HFF-Myc (cell line): ENCODE measurements around the gene CYSTM1.
"Not testable (repeated sequence)": the region's sequence is repeated elsewhere in the genome, so short reads cannot be mapped to it uniquely, and the experiment has no call there.

ENCODE experiments used
- DNase-seq: peaks from one replicate; pipeline ENCODE4 v3.0.0-alpha.2; 2011; ENCODE audit warnings: low read depth; ENCODE audit errors: extremely low read depth
- H3K4me3 ChIP-seq: replicated peaks from 2 replicates; pipeline ENCODE4 v1.5.1; 2011; ENCODE audit warnings: low read depth, mild to moderate bottlenecking, control low read depth, low read length
- CTCF ChIP-seq: IDR thresholded peaks from 2 replicates; pipeline ENCODE4 v1.5.1; 2012; ENCODE audit warnings: mild to moderate bottlenecking, low read depth, low read length, control low read depth; ENCODE audit errors: missing control alignments

CYSTM1 gene

GRCh38 chr5:140150201-140150600, 24.8 kb upstream of the CYSTM1 start:
- no peak for TF ChIP-seq CTCF
- no peak for DNase-seq

GRCh38 chr5:140151144-140152021, 23.6 kb upstream of the CYSTM1 start:
- TF ChIP-seq CTCF = no peak
- no peak for DNase-seq
- H3K4me3 ChIP-seq = no peak overlapping the region

More at GRCh38 chr5:140150201-140150600, 24.8 kb upstream of the CYSTM1 start:
- no peak overlapping the region for H3K4me3 ChIP-seq

GRCh38 chr5:140152022-140152999, 22.7 kb upstream of the CYSTM1 start:
- DNase-seq = no peak
- TF ChIP-seq CTCF = no peak

GRCh38 chr5:140153255-140153654, 21.7 kb upstream of the CYSTM1 start:
- no peak overlapping the region for H3K4me3 ChIP-seq
- no peak for TF ChIP-seq CTCF
- DNase-seq = no peak

More at GRCh38 chr5:140152022-140152999, 22.7 kb upstream of the CYSTM1 start:
- H3K4me3 ChIP-seq = no peak overlapping the region

- H3K4me3 ChIP-seq = no peak overlapping the region
- DNase-seq = no peak
- no peak for TF ChIP-seq CTCF
Measured at GRCh38 chr5:140153905-140154304, 21.1 kb upstream of the CYSTM1 start.

GRCh38 chr5:140154710-140155381, 20.1 kb upstream of the CYSTM1 start:
- H3K4me3 ChIP-seq, DNase-seq: not testable (repeated sequence)
